GM12891 (cell line): ENCODE data around the gene NRROS.

Experiments used
- PAX5 ChIP-seq: IDR thresholded peaks from 2 replicates; pipeline ENCODE4 v1.6.1; 2011; ENCODE audit warnings: low read length, moderate library complexity, mild to moderate bottlenecking; ENCODE audit not compliant: insufficient read depth, severe bottlenecking
- POLR2A ChIP-seq: IDR thresholded peaks from 2 replicates; pipeline ENCODE4 v1.6.1; 2011; ENCODE audit warnings: low read depth, low read length, control low read depth
- POLR2AphosphoS5 ChIP-seq: IDR thresholded peaks from 2 replicates; pipeline ENCODE4 v1.6.1; 2011; ENCODE audit warnings: low read depth, low read length, control low read depth
- POU2F2 ChIP-seq: IDR thresholded peaks from 2 replicates; pipeline ENCODE4 v1.6.1; 2011; ENCODE audit warnings: low read depth, mild to moderate bottlenecking, control low read depth, low read length, moderate library complexity
- SPI1 ChIP-seq: IDR thresholded peaks from 2 replicates; pipeline ENCODE4 v1.6.1; 2011; ENCODE audit warnings: low read depth, low read length, control low read depth
- TAF1 ChIP-seq: IDR thresholded peaks from 2 replicates; pipeline ENCODE4 v1.6.1; 2011; ENCODE audit warnings: low read depth, low read length, control low read depth

GRCh38 chr3:196707566-196707965 is 68.1 kb downstream of the NRROS start:
- TF ChIP-seq POLR2A = no peak
- no peak for TF ChIP-seq TAF1
- no peak for TF ChIP-seq POLR2AphosphoS5
- TF ChIP-seq POU2F2 = no peak
- TF ChIP-seq SPI1 = no peak
- no peak for TF ChIP-seq PAX5
